HepG2 (cell line): Measurements from ENCODE around the gene ITIH1.
A peak's percentile ranks its signal among the peaks of the same experiment; 100 is the strongest.

Experiments used
- HCFC1 ChIP-seq: fragments of 150-350 bp; IDR thresholded peaks from 2 replicates; pipeline ENCODE4 v1.6.1; 2014; ENCODE audit warnings: low read depth, low read length
- MIER3 ChIP-seq: IDR thresholded peaks from 2 replicates; pipeline ENCODE4 v1.6.1; 2016; ENCODE audit warnings: missing compliant biosample characterization, borderline replicate concordance
- SRSF9 ChIP-seq: fragments of 200-400 bp; formaldehyde crosslinking; IDR thresholded peaks from 2 replicates; pipeline ENCODE4 v1.6.1; 2018; ENCODE audit warnings: borderline replicate concordance, mild to moderate bottlenecking, low read depth, low read length; ENCODE audit not compliant: insufficient read depth, poor library complexity, severe bottlenecking
- TOPORS ChIP-seq: sonication (generic); formaldehyde crosslinking; IDR thresholded peaks from 2 replicates; pipeline ENCODE4 v1.8.0; 2023; ENCODE audit warnings: mild to moderate bottlenecking, missing genetic modification reagents
- ZNF225 ChIP-seq: sonication (generic); formaldehyde crosslinking; IDR thresholded peaks from 2 replicates; pipeline ENCODE4 v1.4.0; 2020; ENCODE audit warnings: mild to moderate bottlenecking, missing genetic modification reagents
- ZZZ3 ChIP-seq: sonication (generic); formaldehyde crosslinking; IDR thresholded peaks from 2 replicates; pipeline ENCODE4 v1.4.0; 2020; ENCODE audit warnings: missing genetic modification reagents, mild to moderate bottlenecking, borderline replicate concordance
- TF ChIP-seq, protein P1 (sequence below): sonication (generic); formaldehyde crosslinking; IDR thresholded peaks from 2 replicates; pipeline ENCODE4 v1.5.0; 2020; ENCODE audit warnings: mild to moderate bottlenecking, missing genetic modification reagents, moderate library complexity
- TF ChIP-seq, protein P2 (sequence below): sonication (generic); formaldehyde crosslinking; IDR thresholded peaks from 2 replicates; pipeline ENCODE4 v1.8.1; 2022; ENCODE audit warnings: low read depth, mild to moderate bottlenecking, missing genetic modification reagents

DNA sequence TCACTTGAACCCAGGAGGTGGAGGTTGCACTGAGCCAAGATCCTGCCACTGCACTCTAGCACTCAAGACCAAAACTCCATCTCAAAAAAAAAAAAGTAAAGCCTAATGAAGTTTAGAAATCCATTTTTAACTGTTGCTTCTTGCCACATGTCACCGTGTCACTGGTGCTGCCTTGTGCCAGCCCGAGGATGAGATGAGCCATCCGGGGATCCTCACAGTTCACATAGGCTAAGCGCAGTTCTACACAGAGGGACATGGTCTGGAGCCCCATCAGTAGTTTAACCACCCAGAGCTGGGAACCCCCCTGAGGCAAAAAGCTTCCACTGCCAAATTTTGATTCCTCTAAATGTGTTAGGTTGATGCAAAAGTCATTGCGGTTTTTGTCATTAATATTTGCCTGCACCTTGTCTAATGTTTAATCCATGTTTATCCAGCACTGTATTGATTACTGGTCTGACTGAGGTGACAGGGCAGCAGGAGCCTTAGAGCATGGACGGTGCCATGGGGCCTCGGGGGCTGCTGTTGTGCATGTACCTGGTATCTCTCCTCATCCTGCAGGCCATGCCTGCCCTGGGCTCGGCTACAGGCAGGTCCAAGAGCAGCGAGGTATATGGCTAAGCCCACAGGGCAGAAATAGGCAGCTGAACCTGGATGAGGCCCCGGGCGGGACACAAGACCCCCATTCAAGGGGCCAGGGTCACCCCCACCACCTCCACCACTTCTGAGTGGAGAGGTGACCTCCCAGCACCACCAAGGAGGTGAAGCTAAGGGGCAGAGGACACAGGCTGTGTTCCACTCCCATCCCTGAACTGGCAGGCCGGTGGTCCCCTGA, at the start of gene ITIH1:
- TF ChIP-seq ZZZ3 (CRISPR knock-in tag) (no peak), ZNF225 (CRISPR knock-in tag) (peak; percentile 54; the same call in 1 of the 2 replicates), MIER3 (CRISPR knock-in tag) (no peak), HCFC1 (no peak), SRSF9 (no peak), TOPORS (no peak)
- TF ChIP-seq, protein P1, sequence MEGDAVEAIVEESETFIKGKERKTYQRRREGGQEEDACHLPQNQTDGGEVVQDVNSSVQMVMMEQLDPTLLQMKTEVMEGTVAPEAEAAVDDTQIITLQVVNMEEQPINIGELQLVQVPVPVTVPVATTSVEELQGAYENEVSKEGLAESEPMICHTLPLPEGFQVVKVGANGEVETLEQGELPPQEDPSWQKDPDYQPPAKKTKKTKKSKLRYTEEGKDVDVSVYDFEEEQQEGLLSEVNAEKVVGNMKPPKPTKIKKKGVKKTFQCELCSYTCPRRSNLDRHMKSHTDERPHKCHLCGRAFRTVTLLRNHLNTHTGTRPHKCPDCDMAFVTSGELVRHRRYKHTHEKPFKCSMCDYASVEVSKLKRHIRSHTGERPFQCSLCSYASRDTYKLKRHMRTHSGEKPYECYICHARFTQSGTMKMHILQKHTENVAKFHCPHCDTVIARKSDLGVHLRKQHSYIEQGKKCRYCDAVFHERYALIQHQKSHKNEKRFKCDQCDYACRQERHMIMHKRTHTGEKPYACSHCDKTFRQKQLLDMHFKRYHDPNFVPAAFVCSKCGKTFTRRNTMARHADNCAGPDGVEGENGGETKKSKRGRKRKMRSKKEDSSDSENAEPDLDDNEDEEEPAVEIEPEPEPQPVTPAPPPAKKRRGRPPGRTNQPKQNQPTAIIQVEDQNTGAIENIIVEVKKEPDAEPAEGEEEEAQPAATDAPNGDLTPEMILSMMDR (CRISPR knock-in tag) = no peak
- TF ChIP-seq, protein P2, sequence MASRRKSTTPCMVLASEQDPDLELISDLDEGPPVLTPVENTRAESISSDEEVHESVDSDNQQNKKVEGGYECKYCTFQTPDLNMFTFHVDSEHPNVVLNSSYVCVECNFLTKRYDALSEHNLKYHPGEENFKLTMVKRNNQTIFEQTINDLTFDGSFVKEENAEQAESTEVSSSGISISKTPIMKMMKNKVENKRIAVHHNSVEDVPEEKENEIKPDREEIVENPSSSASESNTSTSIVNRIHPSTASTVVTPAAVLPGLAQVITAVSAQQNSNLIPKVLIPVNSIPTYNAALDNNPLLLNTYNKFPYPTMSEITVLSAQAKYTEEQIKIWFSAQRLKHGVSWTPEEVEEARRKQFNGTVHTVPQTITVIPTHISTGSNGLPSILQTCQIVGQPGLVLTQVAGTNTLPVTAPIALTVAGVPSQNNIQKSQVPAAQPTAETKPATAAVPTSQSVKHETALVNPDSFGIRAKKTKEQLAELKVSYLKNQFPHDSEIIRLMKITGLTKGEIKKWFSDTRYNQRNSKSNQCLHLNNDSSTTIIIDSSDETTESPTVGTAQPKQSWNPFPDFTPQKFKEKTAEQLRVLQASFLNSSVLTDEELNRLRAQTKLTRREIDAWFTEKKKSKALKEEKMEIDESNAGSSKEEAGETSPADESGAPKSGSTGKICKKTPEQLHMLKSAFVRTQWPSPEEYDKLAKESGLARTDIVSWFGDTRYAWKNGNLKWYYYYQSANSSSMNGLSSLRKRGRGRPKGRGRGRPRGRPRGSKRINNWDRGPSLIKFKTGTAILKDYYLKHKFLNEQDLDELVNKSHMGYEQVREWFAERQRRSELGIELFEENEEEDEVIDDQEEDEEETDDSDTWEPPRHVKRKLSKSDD (CRISPR knock-in tag) = no peak
